Fibroblast of gingiva (primary cell): ENCODE measurements around the gene RUNX2.

ENCODE experiments used
- DNase-seq: peaks from one replicate; pipeline ENCODE4 v3.0.0-alpha.2; 2011; ENCODE audit warnings: low read depth

Gene RUNX2

GRCh38 chr6:45589367-45589766 lies 261.2 kb downstream of the RUNX2 start:
- no peak for DNase-seq

- DNase-seq = peak; percentile 24
Observed at GRCh38 chr6:45590226-45590625, 262.1 kb downstream of the RUNX2 start.

GRCh38 chr6:45590696-45591184 lies 262.6 kb downstream of the RUNX2 start:
- DNase-seq = no peak

- DNase-seq = no peak
Observed at GRCh38 chr6:45591306-45591705, 263.2 kb downstream of the RUNX2 start.

- DNase-seq = no peak
Observed at GRCh38 chr6:45591890-45592289, 263.8 kb downstream of the RUNX2 start.

GRCh38 chr6:45592991-45593390 lies 264.9 kb downstream of the RUNX2 start:
- no peak for DNase-seq

GRCh38 chr6:45595010-45595851 lies 267.1 kb downstream of the RUNX2 start:
- no peak for DNase-seq

- no peak for DNase-seq
Observed at GRCh38 chr6:45597424-45597823, 269.3 kb downstream of the RUNX2 start.

- no peak for DNase-seq
Observed at GRCh38 chr6:45599053-45599452, 270.9 kb downstream of the RUNX2 start.

- no peak for DNase-seq
Observed at GRCh38 chr6:45605971-45606370, 277.8 kb downstream of the RUNX2 start.

GRCh38 chr6:45606831-45607400 lies 278.8 kb downstream of the RUNX2 start:
- no peak for DNase-seq

- DNase-seq = peak; percentile 60
Observed at GRCh38 chr6:45607798-45608197, 279.7 kb downstream of the RUNX2 start.

GRCh38 chr6:45608252-45608913 lies 280.3 kb downstream of the RUNX2 start:
- no peak for DNase-seq

GRCh38 chr6:45609141-45609638 lies 281.1 kb downstream of the RUNX2 start:
- peak; percentile 74 for DNase-seq

GRCh38 chr6:45610374-45610773 lies 282.2 kb downstream of the RUNX2 start:
- DNase-seq = no peak

- DNase-seq = no peak
Observed at GRCh38 chr6:45610832-45611231, 282.7 kb downstream of the RUNX2 start.

- no peak for DNase-seq
Observed at GRCh38 chr6:45611491-45611890, 283.4 kb downstream of the RUNX2 start.

GRCh38 chr6:45613656-45614055 lies 285.5 kb downstream of the RUNX2 start:
- DNase-seq = peak; percentile 76

- DNase-seq = no peak
Observed at GRCh38 chr6:45614488-45615285, 286.6 kb downstream of the RUNX2 start.

- no peak for DNase-seq
Observed at GRCh38 chr6:45616209-45616608, 288.1 kb downstream of the RUNX2 start.

GRCh38 chr6:45617441-45617840 lies 289.3 kb downstream of the RUNX2 start:
- peak; percentile 24 for DNase-seq

- no peak for DNase-seq
Observed at GRCh38 chr6:45618259-45618658, 290.1 kb downstream of the RUNX2 start.
